ENCODE data around the gene SBK3.
"Not testable (repeated sequence)": the region's sequence is repeated elsewhere in the genome, so short reads cannot be mapped to it uniquely, and the experiment has no call there.

The SBK3 gene

GRCh38 chr19:55500368-55500952, 44.9 kb downstream of the SBK3 start:
- DNase-seq, result no peak
- in situ Hi-C loops (cut with HindIII; ENCODE audit: low pct_ligation_motif_present, low pct_unique_long_range_greater_than_20kb, low sequenced_read_pairs), result no loop called here

- DNase-seq, result no peak
- in situ Hi-C loops (cut with HindIII; ENCODE audit: low pct_ligation_motif_present, low pct_unique_long_range_greater_than_20kb, low sequenced_read_pairs), result no loop called here
Observed at GRCh38 chr19:55498246-55498840, 47.0 kb downstream of the SBK3 start.

- in situ Hi-C loops (cut with HindIII; ENCODE audit: low pct_ligation_motif_present, low pct_unique_long_range_greater_than_20kb, low sequenced_read_pairs), result no loop called here
- DNase-seq, result no peak
Observed at GRCh38 chr19:55497763-55498162, 47.6 kb downstream of the SBK3 start.

- in situ Hi-C loops (cut with HindIII; ENCODE audit: low pct_ligation_motif_present, low pct_unique_long_range_greater_than_20kb, low sequenced_read_pairs), result not testable (repeated sequence)
Observed at GRCh38 chr19:55496820-55497219, 48.5 kb downstream of the SBK3 start.

GRCh38 chr19:55495646-55496349, 49.5 kb downstream of the SBK3 start:
- in situ Hi-C loops (cut with HindIII; ENCODE audit: low pct_ligation_motif_present, low pct_unique_long_range_greater_than_20kb, low sequenced_read_pairs), result no loop called here
- no peak for DNase-seq

More at GRCh38 chr19:55496820-55497219, 48.5 kb downstream of the SBK3 start:
- not testable (repeated sequence) for DNase-seq

DNA sequence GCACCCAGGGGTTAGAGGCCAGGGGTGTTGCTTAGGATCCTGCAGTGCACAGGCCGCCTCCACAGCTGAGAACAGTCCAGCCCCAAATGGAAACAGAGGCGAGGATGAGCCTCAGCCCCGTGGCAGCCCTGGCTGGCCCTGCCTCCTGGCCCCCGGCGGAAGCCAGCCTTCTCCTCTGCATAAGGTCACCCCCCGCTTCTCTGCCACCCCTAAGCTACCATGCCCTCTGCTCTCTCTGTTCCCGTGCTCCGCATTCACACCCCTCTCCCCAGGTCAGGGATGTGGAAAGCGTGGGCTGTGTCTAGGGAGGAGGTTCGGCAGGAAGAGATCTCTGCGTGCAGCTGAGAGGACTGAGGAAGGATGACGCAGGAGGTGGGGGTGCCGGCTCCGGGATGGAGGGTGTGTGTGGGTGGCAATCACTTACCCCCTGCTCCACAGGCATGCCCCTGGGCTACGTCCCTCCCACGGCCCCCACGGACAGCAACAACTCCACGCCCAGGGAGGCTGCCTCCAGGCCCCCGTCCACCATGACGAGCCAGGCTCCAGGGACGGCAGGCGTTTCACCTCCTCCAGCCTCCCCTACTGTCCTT, 51.1 kb downstream of the SBK3 start:
- DNase-seq, result no peak
- in situ Hi-C loops (cut with HindIII; ENCODE audit: low pct_ligation_motif_present, low pct_unique_long_range_greater_than_20kb, low sequenced_read_pairs), result no loop called here

- in situ Hi-C loops (cut with HindIII; ENCODE audit: low pct_ligation_motif_present, low pct_unique_long_range_greater_than_20kb, low sequenced_read_pairs), result no loop called here
- no peak for DNase-seq
Observed at GRCh38 chr19:55493645-55494171, 51.6 kb downstream of the SBK3 start.

- in situ Hi-C loops (cut with HindIII; ENCODE audit: low pct_ligation_motif_present, low pct_unique_long_range_greater_than_20kb, low sequenced_read_pairs), result no loop called here
- DNase-seq, result no peak
Observed at GRCh38 chr19:55493052-55493644, 52.2 kb downstream of the SBK3 start.

DNA sequence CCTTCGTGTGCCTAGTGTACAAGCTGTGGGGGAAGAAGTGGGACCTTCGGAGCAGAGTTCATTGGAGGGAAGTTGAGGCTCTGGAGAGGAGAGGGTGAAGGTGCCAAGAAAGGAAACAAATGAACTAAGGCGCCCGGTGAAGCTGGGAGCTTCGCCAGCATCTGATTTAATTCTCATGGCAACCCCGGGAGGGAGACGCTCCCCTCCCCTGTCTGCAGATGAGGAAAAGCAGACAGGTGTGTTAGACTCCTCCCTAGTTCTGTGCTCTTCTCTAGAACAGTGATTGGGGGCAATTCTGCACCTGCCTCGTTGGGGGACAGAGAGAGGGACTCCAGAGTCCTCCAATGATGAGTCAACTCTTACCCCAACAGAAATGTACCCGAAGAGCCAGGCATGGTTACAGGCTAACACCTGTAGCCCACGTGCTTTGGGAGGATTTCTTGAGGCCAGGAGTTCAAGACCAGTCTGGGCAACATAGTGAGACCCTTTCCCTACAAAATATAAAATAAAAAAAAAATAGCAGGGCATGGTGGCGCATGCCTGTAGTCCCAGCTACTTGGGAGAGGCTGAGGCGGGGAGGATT, 52.9 kb downstream of the SBK3 start:
- no peak for DNase-seq
- in situ Hi-C loops (cut with HindIII; ENCODE audit: low pct_ligation_motif_present, low pct_unique_long_range_greater_than_20kb, low sequenced_read_pairs), result no loop called here

- DNase-seq, result no peak
- in situ Hi-C loops (cut with HindIII; ENCODE audit: low pct_ligation_motif_present, low pct_unique_long_range_greater_than_20kb, low sequenced_read_pairs), result no loop called here
Observed at GRCh38 chr19:55491546-55492360, 53.6 kb downstream of the SBK3 start.

Measured in ACHN (cell line).